ENCODE results near the gene KLHDC10.

DNA sequence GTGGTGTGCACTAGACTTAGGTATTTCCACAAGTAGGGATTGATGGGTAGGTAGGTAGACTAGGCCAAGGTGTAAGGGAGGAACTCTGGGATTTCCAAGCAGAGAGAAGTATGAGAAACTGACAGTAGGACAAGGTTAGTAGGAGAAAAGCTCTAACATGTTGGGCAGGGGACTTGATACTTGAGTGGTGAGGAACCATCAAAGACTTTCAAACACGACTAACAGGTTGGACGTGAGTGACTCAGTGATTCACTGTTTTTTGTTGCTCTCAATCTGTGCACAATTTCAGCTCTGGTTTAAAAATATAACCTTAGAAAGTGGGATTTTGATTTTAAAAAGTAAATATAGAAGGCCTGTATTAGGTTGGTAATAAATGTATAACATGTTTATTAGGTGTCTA, 44.4 kb downstream of the KLHDC10 start:
- TF ChIP-seq, protein P1, sequence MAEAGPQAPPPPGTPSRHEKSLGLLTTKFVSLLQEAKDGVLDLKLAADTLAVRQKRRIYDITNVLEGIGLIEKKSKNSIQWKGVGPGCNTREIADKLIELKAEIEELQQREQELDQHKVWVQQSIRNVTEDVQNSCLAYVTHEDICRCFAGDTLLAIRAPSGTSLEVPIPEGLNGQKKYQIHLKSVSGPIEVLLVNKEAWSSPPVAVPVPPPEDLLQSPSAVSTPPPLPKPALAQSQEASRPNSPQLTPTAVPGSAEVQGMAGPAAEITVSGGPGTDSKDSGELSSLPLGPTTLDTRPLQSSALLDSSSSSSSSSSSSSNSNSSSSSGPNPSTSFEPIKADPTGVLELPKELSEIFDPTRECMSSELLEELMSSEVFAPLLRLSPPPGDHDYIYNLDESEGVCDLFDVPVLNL (CRISPR knock-in tag; IDR thresholded peaks at IDR 0.05; ENCODE audit: borderline replicate concordance, low read depth) = no peak
- TF ChIP-seq, protein P2, sequence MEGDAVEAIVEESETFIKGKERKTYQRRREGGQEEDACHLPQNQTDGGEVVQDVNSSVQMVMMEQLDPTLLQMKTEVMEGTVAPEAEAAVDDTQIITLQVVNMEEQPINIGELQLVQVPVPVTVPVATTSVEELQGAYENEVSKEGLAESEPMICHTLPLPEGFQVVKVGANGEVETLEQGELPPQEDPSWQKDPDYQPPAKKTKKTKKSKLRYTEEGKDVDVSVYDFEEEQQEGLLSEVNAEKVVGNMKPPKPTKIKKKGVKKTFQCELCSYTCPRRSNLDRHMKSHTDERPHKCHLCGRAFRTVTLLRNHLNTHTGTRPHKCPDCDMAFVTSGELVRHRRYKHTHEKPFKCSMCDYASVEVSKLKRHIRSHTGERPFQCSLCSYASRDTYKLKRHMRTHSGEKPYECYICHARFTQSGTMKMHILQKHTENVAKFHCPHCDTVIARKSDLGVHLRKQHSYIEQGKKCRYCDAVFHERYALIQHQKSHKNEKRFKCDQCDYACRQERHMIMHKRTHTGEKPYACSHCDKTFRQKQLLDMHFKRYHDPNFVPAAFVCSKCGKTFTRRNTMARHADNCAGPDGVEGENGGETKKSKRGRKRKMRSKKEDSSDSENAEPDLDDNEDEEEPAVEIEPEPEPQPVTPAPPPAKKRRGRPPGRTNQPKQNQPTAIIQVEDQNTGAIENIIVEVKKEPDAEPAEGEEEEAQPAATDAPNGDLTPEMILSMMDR (IDR thresholded peaks at IDR 0.05) = no peak
- TF ChIP-seq MYBL2 (CRISPR knock-in tag; IDR thresholded peaks at IDR 0.05) (no peak), ELF4 (CRISPR knock-in tag; IDR thresholded peaks at IDR 0.05; ENCODE audit: low read depth) (no peak), ZNF416 (CRISPR knock-in tag; IDR thresholded peaks at IDR 0.05) (no peak), ZNF263 (CRISPR knock-in tag; IDR thresholded peaks at IDR 0.05; ENCODE audit: low read depth) (no peak)
- TF ChIP-seq, protein P3, sequence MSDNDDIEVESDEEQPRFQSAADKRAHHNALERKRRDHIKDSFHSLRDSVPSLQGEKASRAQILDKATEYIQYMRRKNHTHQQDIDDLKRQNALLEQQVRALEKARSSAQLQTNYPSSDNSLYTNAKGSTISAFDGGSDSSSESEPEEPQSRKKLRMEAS (CRISPR knock-in tag; IDR thresholded peaks at IDR 0.05) = no peak
- TF ChIP-seq, protein P4, sequence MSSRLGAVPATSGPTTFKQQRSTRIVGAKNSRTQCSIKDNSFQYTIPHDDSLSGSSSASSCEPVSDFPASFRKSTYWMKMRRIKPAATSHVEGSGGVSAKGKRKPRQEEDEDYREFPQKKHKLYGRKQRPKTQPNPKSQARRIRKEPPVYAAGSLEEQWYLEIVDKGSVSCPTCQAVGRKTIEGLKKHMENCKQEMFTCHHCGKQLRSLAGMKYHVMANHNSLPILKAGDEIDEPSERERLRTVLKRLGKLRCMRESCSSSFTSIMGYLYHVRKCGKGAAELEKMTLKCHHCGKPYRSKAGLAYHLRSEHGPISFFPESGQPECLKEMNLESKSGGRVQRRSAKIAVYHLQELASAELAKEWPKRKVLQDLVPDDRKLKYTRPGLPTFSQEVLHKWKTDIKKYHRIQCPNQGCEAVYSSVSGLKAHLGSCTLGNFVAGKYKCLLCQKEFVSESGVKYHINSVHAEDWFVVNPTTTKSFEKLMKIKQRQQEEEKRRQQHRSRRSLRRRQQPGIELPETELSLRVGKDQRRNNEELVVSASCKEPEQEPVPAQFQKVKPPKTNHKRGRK (CRISPR knock-in tag; IDR thresholded peaks at IDR 0.05; ENCODE audit: borderline replicate concordance) = no peak
- TF ChIP-seq, protein P5, sequence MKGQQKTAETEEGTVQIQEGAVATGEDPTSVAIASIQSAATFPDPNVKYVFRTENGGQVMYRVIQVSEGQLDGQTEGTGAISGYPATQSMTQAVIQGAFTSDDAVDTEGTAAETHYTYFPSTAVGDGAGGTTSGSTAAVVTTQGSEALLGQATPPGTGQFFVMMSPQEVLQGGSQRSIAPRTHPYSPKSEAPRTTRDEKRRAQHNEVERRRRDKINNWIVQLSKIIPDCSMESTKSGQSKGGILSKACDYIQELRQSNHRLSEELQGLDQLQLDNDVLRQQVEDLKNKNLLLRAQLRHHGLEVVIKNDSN (CRISPR knock-in tag; IDR thresholded peaks at IDR 0.05) = no peak
- TF ChIP-seq, protein P6, sequence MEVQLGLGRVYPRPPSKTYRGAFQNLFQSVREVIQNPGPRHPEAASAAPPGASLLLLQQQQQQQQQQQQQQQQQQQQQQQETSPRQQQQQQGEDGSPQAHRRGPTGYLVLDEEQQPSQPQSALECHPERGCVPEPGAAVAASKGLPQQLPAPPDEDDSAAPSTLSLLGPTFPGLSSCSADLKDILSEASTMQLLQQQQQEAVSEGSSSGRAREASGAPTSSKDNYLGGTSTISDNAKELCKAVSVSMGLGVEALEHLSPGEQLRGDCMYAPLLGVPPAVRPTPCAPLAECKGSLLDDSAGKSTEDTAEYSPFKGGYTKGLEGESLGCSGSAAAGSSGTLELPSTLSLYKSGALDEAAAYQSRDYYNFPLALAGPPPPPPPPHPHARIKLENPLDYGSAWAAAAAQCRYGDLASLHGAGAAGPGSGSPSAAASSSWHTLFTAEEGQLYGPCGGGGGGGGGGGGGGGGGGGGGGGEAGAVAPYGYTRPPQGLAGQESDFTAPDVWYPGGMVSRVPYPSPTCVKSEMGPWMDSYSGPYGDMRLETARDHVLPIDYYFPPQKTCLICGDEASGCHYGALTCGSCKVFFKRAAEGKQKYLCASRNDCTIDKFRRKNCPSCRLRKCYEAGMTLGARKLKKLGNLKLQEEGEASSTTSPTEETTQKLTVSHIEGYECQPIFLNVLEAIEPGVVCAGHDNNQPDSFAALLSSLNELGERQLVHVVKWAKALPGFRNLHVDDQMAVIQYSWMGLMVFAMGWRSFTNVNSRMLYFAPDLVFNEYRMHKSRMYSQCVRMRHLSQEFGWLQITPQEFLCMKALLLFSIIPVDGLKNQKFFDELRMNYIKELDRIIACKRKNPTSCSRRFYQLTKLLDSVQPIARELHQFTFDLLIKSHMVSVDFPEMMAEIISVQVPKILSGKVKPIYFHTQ (CRISPR knock-in tag; IDR thresholded peaks at IDR 0.05) = no peak
- TF ChIP-seq, protein P7, sequence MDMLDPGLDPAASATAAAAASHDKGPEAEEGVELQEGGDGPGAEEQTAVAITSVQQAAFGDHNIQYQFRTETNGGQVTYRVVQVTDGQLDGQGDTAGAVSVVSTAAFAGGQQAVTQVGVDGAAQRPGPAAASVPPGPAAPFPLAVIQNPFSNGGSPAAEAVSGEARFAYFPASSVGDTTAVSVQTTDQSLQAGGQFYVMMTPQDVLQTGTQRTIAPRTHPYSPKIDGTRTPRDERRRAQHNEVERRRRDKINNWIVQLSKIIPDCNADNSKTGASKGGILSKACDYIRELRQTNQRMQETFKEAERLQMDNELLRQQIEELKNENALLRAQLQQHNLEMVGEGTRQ (CRISPR knock-in tag; IDR thresholded peaks at IDR 0.05) = no peak
- TF ChIP-seq, protein P8, sequence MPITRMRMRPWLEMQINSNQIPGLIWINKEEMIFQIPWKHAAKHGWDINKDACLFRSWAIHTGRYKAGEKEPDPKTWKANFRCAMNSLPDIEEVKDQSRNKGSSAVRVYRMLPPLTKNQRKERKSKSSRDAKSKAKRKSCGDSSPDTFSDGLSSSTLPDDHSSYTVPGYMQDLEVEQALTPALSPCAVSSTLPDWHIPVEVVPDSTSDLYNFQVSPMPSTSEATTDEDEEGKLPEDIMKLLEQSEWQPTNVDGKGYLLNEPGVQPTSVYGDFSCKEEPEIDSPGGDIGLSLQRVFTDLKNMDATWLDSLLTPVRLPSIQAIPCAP (CRISPR knock-in tag; IDR thresholded peaks at IDR 0.05) = no peak

Measured in WTC11 (cell line).